ENCODE data around the gene CLCNKB.
"Not testable (repeated sequence)": the region's sequence is repeated elsewhere in the genome, so short reads cannot be mapped to it uniquely, and the experiment has no call there.

CLCNKB gene
- 0 reads per million in 2 experiments for total RNA-seq

DNA sequence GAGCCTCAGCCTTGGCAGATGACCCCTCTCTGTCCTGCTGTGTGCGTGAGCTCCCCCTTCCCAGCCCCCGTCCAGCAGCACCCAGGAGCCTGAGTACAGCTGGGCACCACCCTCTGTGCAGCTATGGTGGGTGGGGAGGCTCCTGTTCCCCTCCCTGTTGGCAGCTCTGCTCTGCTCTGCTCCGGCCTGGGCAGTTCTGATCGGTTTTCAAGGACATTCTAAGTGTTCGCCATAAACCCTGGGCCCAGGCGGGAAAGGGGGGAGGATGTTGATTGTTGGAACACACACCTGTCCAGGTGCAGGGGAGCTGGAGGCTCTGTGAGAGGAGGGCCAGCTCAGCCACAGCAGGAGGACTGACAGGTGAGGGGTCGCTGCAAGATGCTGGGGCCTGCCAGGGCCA lies at the start of gene CLCNKB:
Gene CLCNKB, plus strand, starts transcription at position 262 of the 400 bp plus-strand sequence. CDS start 711 bp downstream, outside the sequence.
- DNase-seq (ENCODE audit: low read depth), result no peak

DNA sequence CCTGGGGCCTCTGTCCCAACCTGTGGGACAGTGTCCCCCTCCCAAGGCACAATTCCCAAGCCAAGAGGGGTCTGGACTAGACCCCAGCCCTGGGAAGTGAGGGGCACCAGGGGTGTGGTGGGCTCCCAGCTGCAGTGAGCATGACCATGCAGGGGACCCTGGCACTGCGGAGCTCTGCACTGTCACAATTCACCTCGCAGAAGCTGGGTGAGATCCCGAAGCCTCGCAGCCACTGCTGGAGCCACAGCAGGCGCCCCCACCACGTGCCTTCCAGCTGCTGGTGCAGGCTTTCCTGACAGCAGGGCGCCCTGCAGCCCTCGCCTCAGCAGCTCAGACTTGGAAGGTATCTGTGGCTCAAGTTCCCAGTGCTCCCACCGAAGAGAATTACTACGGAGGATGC lies 49.5 kb upstream of the CLCNKB start:
- DNase-seq (ENCODE audit: low read depth), result no peak

DNA sequence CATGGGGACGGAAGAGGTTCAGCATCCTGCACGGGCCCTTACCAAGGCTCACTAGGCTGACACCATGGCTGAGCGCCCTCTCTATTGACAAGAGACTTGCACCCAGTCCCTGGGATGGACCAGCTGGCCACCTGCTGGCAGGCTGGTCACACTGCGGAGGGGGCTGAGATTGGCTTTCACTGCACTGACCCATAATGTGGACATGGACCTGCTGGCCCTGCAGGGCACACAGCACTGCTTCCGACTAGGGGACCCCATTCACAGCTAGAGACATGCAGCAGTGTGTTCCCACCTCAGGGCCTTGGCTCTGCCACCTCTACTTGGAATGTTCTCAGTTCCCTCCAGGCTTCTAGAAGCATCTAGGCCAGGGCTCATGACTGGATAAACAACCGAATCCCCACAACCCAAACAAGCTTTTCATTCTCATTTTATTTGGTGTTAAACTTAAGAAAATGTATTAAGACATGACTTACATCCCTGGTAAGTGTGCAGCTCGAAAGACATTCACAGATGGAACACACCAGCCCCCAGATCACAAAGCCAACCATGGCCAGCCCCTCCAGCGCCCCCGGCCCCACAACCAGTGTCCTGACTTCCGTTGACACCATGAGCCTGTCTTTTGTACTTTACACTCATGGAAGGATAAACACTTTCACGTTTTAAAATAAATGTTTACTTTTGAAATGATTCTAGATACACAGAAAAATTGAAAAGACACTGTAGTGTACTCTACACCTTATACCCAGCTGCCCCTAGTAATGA lies 48.8 kb upstream of the CLCNKB start:
- DNase-seq (ENCODE audit: low read depth), result no peak

DNA sequence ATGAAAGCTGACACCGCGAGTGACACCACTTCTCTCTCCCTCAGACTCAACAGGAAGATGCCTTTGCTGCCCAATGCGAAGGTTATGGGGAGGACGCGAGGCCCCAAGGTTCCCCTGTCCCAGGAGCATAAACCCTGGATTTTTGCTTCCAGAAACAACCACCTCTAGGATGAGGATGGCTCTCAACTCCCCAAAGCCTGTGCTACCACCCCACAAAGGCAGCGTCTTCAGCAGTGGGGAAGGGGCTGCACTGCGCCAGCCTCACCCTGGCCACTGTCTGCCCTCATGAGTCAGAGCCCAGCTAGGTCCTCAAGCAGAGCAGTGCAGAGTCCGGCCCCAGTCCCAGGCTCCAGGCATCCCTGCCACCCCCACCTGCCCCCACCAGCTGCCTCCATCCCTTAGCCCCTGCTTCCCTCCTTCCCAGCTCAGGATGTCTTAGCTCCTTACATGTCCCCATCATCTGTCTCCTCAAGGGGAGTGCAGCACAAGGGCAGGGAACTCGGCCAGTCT lies 46.5 kb upstream of the CLCNKB start:
- no peak for DNase-seq (ENCODE audit: low read depth)

DNA sequence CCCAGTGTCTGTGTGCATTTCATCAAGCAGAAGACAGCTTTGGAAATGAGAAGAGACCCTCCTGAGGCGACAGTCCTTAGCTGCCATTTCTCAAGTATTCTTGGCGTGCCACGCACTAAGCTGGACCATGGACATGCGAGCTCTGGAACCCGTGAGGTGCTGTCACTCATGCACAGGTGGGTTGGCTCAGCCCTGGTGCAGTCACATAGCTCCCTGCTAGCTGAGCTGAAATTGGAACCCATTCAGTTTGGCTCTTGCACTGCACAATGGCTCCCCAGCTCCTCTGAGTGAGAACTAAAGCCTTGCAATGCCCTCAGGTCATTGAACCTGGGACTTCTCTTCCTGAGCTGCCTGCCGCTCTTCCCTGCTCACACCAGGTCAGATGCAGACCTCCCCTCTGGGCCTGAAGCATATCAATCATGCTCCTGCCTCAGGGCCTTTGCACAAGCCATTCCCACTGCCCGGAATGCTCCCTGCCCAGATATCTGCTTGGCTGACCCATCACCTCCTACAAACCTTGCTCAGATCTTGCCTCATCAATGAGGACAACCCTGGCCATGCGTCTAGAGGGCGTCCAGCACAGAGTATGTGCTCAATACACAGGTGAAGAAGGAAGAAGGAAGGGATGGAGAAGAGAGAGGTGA lies 45.8 kb upstream of the CLCNKB start:
- DNase-seq (ENCODE audit: low read depth), result no peak

DNA sequence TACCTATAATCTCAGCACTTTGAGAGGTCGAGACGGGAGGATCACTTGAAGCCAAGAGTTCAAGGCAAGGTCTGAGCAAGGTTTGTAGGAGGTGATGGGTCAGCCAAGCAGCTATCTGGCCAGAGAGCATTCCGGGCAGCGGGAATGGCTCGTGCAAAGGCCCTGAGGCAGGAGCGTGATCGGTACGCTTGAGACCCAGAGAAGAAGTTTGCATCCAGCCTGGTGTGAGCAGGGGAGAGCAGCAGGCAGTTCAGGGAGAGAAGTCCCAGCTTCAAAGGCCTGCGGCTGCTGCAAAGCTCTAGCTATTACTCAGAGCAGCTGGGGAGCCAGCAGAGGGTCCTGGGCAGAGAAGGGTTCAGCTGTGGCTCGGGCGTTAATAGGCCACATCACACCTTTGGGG lies 44.7 kb upstream of the CLCNKB start:
- DNase-seq (ENCODE audit: low read depth), result no peak

DNA sequence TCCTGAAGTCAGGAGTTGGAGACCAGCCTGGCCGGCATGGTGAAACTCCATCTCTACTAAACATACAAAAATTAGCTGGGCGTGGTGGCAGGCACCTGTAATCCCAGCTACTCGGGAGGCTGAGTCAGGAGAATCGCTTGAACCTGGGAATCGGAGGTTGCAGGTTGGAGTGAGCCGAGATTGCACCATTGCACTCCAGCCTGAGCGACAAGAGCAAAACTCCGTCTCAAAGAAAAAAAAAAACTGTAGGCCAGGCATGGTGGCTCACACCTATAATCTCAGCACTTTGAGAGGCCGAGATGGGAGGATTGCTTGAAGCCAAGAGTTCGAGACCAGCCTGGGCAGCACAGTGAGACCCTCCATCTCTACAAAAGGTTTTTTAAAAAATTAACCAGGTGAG lies 42.3 kb upstream of the CLCNKB start:
- not testable (repeated sequence) for DNase-seq (ENCODE audit: low read depth)

DNA sequence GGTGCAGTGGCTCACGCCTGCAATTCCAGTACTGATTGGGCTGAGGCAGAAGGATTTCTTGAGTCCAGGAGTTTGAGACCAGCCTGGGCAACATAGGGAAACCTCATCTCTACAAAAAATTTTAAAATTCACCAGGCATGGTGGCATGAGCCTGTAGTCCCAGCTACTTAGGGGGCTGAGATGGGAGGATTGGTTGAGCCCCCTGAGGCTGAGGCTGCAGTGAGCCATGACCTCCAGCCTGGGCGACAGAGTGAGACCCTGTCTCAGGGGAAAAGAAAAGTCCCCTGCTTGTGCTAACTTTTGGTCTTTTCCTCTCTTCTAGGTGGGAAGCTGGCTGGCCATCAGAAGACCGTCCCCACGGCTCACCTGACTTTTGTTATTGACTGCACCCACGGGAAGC lies 38.0 kb upstream of the CLCNKB start:
- no peak for DNase-seq (ENCODE audit: low read depth)

DNA sequence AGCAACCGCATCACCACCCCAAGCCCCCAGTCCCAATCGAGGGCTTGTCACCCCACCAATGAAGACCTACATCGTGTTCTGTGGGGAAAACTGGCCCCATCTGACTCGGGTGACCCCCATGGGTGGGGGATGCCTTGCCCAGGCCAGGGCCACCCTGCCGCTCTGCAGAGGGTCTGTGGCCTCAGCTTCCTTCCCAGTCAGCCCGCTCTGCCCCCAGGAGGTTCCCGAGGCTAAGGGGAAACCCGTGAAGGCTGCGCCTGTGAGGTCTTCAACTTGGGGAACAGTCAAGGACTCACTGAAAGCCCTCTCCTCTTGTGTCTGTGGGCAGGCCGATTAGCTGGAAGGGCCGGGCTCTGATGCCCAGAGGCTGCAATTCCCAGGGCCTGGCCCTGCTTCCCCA lies 37.6 kb upstream of the CLCNKB start:
- DNase-seq (ENCODE audit: low read depth), result no peak

DNA sequence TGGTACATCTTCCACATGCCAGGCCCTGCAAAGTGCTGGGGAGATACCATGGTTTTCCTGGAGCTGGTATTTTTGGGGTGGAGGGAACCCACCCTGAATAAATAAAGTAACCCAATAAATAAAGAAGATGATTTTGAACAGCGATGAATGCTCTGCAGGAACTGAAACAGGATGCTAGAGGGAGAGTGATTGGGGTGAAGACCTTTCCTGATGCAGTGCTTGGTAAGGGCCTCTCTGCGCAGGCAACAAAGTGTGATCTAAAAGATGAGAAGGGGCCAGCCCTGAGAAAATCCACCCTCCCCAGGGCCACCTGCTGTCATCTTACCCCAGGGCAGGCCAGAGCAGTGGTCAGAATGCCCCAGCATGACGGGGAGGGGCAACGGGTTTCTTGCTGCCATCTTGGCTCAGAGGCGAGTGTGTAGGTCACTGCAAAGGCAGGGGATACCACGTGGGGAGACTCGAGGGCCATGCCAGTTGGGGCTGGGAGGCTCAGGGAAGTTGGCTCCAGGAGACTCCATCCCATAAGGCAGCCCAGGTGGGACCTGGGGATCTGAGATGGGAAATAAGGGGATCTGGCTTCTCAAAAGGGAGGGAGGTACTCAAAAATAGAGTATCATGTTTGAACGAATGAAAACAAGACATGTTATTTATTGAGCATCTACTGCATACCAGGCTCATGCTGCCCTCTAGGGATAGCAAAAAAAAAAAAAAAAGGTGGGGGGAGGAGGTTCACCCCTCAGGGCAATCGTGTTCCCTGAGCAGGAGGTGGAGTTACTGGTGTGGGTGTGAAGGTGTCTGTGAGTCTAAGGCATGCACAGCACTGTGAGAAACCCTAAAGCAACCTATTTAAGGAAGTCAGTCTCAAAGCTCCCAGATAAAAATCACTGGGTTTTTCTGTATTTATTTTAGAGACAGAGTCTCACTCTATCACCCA lies 36.8 kb upstream of the CLCNKB start:
- DNase-seq (ENCODE audit: low read depth), result no peak

DNA sequence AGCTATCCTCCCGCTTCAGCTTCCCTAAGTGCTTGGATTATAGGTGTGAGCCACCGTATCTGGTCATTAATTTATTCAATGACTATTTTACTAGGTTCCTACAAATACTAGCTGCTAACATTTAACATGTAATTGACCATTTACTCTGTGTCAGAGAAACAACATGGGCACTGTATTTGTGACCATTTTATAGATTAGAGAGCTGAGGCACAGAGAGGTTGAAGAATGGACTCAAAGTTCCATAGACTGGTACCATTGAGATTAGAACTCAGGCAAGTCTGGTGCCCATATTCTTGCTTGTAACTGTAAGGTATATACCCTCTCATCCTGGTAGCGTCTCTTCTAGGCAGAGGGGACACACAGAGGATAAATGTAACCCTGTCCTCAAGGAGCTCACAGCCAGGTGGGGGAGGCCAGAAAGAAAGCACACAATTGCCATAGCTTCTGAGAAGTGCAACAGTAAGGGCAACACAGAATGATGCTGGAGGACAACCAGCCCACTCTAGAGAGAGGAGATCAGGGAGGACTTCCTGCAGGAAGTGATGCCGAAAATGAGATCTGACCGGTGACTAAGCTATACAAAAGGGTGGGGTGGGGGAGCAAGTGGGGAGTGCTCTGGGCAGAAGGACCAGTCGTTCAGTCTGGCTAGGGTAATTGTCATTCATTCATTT lies 35.8 kb upstream of the CLCNKB start:
- no peak for DNase-seq (ENCODE audit: low read depth)

DNA sequence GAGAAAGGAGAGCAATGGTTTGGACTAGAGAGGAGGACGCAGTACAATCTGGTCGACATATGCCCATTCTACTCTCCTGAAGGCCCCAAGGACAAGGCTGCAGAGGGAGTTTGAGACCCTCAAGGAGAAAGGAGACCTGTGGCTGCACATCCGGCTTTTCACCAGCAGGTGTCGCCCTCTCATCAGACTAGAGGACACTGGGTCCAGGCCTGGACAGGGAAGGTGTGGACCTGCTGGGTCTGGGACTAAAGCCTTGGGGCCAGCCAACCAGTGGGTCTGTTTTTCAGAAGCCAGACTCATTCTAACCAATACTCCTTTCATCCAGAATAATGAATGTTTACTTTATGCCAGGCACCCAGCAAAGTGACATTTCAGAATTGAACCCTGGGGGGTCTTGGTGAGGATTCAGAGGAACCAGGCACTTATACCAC lies 34.5 kb upstream of the CLCNKB start:
- DNase-seq (ENCODE audit: low read depth), result peak; percentile 57

DNA sequence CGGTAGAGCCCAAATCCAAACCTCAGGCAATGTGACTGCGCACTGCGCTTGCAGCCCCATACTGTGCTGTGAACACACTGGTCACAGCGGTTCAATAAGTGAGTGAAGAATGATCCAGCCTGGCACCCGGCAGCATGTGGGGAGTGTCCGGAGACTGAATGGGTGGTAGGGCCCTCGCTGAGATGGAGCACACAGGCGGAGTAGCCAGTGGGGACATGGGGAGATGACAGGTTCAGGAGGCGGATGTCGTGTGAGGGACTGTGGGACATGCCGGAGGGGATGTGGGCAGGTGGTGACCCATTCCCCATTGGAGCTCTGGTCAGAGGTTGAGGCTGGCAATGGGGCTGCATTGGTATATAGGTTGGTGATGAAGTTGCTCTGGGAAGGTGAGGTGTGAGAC lies 33.9 kb upstream of the CLCNKB start:
- no peak for DNase-seq (ENCODE audit: low read depth)

DNA sequence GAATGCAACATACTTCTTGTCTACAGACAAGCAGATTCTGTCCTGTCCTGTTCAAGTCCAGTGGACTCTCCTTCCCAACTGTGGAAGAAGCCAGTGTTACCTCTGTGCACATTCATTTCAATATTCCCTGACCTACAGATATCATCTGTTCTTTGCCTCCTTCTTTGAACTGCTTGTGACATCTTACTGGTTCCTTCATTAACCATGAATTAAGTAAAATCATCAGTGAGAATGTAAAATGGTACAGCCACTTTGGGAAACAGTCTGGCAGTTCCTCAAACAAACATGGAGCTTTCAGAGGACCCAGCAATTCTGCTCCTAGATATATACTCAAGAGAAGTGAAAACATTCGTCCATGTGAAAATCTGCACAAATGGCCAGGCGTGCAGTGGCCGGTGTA lies 32.7 kb upstream of the CLCNKB start:
- no peak for DNase-seq (ENCODE audit: low read depth)

DNA sequence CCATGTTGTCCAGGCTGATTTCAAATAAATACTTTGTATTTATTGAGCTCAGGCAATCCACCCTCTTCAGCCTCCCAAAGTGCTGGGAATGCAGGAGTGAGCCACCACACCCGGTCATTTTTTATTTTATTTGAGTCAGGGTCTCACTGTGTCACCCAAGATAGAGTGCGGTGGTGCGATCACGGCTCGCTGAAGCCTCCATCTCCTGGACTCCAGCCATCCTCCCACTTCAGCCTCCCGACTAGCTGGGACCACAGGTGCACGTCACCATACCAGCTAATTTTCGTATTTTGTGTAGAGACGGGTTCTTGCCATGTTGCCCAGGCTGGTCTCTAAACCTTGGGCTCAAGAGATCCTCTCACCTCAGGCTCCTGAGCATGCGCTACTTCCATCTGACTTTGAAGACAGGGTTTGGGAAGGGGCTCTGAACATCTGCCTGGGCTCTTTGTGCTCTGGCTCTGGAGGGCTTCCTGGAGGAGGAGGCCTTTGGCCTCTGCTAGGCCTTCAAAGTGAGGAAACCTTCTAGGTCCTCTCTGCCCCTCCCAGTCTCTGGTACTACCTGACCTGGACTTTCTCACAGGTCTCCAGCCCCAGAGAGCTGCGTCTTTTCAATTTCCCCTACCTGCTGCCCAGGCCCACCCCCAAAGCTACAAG lies 31.5 kb upstream of the CLCNKB start:
- no peak for DNase-seq (ENCODE audit: low read depth)

DNA sequence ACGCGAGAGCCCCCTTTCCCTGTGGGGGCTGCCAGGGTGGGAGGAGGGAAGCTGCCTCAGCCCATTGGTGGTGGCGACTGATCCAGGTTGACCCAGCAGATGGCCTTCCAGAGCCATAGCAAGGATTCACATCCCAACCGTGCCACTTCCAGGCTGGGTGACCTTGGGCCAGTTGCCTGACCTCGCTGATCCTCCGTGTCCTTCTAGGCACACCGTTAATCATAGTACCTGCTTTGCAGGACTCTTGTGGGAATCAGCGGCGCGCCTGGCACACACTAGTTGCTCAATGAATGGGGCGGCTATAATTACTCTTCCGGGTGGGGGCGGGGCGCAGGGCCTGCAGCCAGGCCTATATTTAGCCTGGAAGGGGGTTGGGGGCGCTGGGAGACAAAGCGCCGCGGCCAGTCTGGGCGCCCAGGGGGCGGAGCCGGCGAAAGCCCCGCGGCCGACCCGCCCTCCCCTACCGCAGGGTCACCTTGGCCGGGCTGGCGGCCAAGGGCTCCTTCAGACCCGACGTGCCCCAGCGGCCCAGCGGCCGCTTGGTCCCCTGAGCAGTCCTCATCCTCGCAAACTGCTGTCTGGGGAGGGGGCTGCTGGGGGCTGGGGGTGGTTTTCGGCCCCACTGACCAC lies 30.9 kb upstream of the CLCNKB start:
- DNase-seq (ENCODE audit: low read depth), result peak; percentile 9

DNA sequence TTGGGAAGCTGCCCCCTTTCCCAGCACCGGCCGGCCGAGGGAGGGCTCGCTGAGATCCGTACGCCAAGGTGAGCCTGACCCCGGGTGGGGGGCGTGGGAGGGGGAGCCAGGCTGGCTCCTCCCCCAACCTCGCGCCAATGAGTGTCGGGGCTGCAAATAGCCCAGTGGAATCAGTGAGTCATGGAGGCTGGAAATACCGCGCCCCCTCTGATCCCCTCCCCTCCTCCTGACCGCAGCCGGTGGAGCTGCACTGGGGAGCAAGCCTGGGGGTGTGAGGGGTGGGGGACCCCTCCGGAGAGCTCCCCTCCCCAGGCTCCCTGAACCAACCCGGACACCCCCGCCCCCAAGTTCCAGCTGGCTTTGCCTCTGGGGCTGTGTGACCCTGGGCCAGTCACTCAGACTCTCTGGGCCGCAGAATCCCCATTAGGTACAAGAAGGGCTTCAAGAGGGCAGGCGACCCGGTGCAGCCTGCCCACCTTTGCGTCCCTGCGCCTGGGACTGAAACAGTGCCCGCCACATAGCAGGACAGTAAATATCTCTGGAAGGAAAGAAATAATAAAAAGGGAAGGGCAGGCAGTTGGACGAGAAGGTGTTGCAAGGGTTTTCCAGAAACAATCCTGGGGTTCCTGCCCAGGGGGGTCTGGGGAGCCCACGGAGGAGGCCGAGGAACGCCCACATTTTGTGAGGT lies 30.2 kb upstream of the CLCNKB start:
- peak; percentile 15 for DNase-seq (ENCODE audit: low read depth)

DNA sequence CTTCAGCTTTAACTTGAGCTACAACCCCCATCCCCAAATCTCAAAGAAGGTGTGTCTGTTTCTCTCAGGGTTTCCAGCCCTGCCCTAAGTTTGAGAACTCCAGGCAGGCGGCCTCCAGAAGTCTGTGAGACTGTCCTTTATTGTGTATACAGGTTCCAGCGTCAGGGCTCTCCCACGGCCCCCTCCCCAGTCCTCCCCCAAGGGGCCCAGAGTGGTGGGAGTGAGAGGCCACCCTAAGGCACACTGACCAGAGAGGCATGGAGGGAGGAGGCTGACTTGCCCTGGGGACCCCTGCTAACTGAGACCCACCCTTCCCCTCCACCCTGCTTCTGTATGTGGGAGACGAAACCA lies 29.7 kb upstream of the CLCNKB start:
- DNase-seq (ENCODE audit: low read depth), result no peak

DNA sequence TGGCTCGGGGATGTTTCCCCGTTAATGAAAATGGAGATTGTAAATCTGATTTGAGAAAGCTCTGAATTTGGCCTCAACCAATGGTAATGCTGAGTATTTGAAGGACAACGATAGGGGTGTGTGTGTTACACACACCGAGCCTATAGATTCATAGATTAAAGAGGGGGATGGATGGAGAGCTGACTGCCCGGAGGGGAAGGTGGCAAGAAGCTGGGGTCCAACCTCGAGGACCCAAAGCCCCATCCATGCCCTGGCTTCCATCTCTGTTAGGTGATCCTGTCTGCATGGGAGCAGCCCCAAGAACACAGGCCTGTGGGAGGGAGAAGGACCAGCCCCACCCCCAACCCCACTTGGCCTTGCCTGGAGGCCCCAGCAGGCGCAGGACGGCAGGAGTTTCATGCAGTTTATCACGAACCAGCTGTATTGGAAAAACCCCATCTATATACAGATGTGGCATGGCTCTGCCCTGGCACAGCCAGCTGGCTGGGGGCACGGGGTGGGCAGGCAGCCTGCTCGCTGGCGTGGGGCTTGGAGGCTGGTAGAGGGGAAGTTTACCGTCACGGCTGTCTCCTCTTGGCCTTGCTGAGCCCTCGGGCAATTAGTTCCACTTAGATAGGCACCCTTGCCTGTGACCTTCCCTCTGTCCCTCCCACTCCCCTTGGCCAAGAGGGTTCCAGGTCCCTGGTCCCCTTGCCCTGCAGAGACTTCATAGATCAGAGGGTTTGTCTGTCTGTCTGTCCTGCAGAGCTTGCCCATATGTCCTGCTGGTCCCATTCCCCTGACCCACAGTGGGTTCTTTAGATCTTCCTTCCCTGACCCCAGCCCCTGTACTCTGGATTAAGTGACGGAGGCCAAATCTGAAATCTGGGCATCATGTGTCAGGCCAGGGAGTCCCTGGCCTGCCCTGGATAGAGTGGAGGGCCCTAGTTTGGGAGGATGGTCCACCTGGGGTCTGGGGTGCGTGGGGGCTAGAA lies 28.8 kb upstream of the CLCNKB start:
- DNase-seq (ENCODE audit: low read depth), result no peak
